AG09309 (cell line): Measurements from ENCODE around the gene ALG2.

Source experiments
- DNase-seq: peaks from one replicate; pipeline ENCODE4 v3.0.0-alpha.2; 2010; ENCODE audit warnings: low read depth
- H3K4me3 ChIP-seq: 2 replicates; pipeline ENCODE4 v1.5.1; 2011; ENCODE audit warnings: mild to moderate bottlenecking, low read depth, low read length, moderate library complexity; ENCODE audit not compliant: control insufficient read depth
- CTCF ChIP-seq: IDR thresholded peaks from 2 replicates; pipeline ENCODE4 v1.5.1; 2011; ENCODE audit warnings: mild to moderate bottlenecking, low read depth, low read length, inconsistent platforms; ENCODE audit not compliant: insufficient read depth, control insufficient read depth; ENCODE audit errors: missing control alignments

ALG2 gene

GRCh38 chr9:99169982-99170761 is 51.6 kb downstream of the ALG2 start:
- no peak for DNase-seq
- no peak for TF ChIP-seq CTCF
- no peak overlapping the region for H3K4me3 ChIP-seq

- no peak for TF ChIP-seq CTCF
- no peak for DNase-seq
- no peak overlapping the region for H3K4me3 ChIP-seq
Measured at GRCh38 chr9:99169086-99169485, 52.7 kb downstream of the ALG2 start.

GRCh38 chr9:99167694-99168093 is 54.0 kb downstream of the ALG2 start:
- no peak overlapping the region for H3K4me3 ChIP-seq
- TF ChIP-seq CTCF = no peak
- no peak for DNase-seq

- no peak for TF ChIP-seq CTCF
- DNase-seq = no peak
- no peak overlapping the region for H3K4me3 ChIP-seq
Measured at GRCh38 chr9:99167119-99167518, 54.6 kb downstream of the ALG2 start.
